ENCODE measurements around the gene ZIC4.

Gene ZIC4

DNA sequence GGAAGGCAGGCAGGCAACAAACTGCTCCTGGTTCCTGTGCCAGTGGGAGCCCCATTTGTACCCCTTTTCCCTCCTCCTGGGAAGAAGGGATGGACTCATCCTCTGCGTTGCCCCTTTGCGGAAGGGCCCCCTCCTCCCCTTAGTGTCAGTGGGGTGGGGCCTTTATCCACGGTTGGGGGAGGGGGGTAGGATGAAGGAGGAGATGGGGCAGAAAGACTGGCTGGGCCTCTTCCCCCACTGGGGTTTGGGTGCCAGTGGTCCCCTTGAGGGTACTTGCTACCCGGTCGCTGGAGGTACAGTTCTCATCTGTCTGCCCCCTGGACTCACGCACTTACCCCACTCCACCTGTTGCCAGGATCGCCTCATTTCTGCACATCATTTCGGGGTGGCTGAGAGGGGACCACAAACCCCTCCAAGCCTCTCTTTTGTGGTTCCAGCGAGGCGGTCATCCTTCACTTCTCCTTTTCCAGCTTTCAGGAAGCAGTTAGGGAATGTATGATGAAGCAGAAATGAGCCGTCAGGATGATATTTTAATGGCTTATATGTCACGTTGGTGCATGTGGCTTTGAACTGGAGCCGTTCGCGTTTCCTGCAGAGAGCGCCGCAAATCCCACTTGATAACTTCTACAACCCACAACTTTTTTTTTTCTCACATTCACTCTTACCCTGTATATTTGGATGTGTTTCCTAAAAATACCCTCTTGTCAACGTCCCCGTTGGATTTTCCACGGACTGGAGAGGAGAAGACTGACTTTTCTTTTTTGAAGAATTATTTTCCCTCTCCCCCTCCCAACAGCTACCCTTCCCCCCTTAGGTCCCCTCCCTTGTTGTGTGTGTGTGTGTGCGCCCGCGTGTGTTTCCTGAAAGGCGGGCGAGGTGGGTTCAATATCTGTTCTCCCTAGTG, at the start of gene ZIC4:
Gene ZIC4 (minus strand): TSS at position 516 of the 904 bp plus-strand sequence. CDS start 3,746 bp downstream, outside the sequence.
- no peak for DNase-seq

GRCh38 chr3:147449669-147450068, 43.3 kb upstream of the ZIC4 start:
- no peak for DNase-seq

DNA sequence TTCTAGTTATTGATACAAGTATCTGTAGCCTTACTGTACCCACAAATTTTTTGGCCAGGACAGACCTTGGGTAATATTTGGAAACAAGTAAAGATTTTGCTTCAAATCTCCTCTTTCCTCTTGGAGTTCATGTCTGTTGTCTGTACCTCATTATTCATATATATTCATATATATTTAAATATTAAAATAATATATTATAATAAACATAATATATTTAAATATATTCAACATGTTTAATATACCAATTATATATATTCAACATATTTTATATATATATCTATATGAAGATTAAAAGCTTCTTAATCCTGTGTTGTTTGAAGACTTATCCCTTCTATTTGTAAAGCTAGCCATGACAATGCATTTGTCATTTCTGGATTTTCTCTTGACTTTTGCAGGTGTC, 40.9 kb upstream of the ZIC4 start:
- DNase-seq = no peak

GRCh38 chr3:147431751-147432150, 25.4 kb upstream of the ZIC4 start:
- DNase-seq = no peak

DNA sequence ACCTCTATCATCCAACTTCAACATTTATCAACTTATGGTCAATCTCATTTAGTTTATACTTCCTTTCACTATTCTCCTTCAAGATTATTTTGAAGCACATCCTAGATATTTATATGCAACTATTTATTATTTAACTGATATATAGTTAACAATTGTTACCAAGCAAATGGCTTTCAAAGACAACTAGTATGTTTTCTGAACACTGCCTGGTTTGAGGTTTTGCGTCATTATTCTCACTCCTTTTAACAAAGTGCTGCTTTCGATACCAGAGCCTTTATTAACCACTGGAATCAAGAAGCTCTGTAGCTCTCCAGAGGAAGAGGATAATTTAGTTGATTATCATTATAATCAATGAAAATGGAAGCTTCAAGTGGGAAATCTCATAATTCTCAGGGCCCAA, 22.4 kb upstream of the ZIC4 start:
- DNase-seq = no peak

DNA sequence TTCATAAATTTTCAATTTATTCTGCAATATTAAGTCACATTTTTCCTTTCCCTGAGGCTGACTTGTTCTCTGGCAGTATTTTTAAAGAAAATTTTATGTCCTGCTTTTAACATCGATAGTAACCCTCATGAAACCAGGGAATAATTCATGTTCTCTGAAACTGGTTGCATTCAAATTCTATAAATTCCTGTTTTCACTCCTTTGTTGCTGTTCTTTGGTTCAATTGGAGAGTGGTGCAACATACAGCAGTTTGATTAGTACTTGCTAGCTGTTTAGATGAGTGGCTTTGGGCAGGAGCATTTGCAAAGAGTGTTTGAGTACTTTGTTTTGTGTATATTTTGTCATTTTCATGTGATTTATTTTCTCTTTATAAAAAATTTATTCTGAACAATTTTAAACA, 22.0 kb upstream of the ZIC4 start:
- no peak for DNase-seq

DNA sequence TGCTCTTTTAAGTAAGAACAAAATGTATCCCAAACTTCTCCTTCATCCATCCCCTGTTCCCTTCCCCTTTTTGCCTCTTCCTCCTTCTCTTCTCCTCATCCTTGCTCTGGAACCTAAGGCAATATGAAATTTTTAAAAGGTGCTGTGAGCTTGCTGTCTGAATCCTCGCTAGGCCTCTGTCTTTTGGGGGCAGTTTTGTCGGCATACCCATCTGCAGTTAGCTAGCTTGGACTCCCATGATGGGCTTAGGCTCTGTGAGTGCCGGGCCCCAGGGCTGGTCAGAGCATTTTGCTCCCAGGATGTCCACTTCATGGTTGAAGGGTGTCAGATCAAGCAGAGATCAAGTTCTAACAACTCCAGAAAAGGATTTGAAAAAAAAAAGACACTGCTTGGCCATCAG, 21.4 kb upstream of the ZIC4 start:
- no peak for DNase-seq

DNA sequence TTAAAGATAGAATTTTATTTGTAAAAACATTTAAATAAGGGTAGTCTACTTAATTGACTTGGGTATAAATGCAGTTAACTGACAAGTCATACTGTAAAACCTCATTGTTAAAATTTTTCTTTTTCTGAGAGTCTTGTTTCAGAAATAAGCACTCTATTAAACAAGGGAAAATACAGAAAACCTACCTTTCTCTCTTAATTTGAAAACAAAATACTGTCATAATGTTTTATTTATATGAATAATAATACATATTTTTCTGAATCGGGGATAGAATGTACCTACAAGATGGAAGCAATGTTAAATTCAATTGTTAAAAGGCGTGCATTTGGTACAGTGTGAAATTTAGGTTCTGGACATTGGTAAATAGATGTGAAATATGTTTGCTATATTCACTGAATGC, 20.6 kb upstream of the ZIC4 start:
- no peak for DNase-seq

- no peak for DNase-seq
Measured at GRCh38 chr3:147425388-147425850, 19.1 kb upstream of the ZIC4 start.

DNA sequence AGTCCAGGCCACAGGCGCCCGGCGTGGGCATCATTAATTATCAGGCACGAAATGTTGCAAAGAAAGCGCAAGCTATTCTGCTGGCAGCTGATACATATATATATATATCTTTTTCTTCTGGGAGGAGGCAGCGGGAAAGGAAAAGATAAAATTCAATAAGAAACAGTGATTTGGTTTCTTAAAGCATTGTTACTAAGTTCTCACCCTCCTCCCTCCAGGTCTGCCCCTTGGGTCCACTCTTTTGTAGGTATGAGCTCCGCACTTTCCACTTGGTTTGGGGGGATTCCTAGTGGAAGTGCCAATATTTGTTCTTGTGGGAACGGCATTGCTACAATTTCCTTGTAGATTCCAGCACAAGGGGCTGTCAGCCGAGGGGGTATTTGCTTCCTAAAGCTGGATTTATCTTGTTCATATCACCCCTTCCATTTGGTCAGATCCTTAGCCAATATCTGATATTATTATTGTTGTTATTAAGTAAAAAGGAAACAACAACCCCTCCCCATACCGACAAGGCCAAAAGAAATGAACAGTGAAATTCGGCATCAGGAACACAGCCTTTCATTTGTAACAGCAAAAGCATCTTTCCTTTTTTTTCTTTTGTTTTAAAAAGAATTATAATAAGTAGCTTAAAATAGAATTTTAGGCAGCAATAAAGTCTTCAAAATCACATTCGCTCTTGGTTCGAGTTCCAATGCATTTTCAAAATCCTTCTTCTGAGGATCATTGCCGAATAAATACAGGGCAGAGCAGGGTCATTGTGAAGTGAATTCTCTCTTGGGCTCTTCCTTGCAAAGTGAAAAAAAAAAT, 18.4 kb upstream of the ZIC4 start:
- DNase-seq = no peak

DNA sequence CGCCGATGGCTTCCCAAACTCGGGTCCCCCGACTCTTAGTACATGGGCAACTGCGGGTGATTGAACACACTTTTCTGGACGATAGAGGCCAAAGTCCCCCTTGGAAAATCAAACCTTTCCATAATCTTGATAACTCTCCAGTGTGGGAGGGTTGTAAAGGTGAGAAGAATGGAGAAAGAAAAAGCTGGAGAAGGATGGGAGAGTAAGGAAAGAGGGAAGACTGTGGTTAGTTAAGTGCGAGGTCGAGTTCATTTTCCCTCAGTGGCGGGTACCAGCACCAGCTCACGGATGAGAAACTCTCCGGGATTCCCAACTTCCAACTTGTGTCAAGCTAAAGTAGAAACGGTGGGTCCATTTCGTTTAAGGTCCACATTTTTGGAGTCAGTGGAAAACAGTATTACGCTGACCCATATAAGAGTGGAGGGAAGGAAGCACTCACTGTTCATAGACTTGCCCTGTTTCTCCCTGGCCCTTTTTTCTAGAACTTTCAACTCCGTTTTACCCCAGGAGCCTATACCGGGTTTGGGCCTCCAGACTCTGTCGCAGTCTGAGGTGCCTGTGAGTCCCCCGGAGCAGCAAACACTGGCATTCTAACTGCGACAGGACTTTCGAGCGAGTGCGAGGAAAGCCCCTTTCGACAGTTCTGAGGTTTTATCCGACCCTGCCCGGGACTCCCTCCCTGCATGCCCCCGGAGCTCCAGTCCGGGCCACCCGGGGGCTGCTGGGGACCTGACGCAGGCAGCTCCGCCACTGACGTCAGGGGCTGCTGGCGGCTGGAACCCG, 17.6 kb upstream of the ZIC4 start:
- DNase-seq = no peak

DNA sequence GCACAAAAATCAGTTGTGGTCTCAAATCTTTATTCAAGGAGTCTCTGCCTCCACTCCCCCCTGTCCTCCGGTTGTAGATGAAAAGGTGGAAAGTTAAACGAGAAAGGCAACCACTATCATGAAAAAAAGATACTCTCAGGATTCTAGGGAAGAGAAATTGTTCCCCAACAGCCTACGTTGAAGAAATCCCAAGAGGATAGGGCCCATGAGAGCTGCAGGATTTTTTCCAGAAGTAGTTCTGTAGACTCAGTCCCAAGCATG, 17.1 kb upstream of the ZIC4 start:
- DNase-seq = no peak

- DNase-seq = no peak
Measured at GRCh38 chr3:147422601-147423536, 16.5 kb upstream of the ZIC4 start.

- DNase-seq = no peak
Measured at GRCh38 chr3:147422196-147422595, 15.9 kb upstream of the ZIC4 start.

DNA sequence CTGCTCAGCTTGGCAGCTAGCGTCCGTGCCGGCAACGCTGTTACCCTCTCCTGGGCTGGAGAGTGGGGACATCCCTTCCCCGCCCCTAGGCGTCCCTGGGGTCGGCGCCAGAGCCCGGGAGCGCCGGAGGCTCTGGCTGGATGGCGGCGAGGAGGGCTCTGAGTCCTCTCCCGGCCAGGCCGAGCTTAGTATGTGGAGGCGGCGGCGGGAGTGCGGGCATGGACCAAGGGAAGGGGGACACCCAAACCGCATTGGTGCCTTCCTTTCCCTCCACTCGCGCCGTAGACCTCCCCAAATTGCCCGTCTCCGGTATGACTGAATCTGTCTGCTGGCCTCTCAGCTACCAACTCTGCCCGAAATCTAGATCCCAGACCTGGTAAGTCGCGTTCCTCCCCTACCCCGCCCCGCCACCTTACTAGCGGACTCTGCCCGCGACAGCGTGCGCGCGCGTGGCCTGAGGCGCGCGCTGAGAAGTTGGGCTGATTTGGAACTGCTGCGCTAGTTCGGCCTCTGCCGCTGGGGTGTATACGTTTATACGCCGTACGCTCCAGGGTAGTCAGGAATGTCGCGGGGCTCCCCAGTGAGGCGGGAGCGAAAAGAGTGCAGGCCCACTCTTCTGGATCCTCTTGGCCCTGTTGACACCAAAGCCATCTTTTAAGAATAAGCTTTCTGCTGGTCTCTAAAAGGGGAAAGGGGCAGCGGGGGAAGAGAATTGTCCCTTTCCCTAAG, 15.0 kb upstream of the ZIC4 start:
- no peak for DNase-seq

GRCh38 chr3:147420353-147421183, 14.2 kb upstream of the ZIC4 start:
- no peak for DNase-seq

- DNase-seq = no peak
Measured at GRCh38 chr3:147419781-147420224, 13.5 kb upstream of the ZIC4 start.

DNA sequence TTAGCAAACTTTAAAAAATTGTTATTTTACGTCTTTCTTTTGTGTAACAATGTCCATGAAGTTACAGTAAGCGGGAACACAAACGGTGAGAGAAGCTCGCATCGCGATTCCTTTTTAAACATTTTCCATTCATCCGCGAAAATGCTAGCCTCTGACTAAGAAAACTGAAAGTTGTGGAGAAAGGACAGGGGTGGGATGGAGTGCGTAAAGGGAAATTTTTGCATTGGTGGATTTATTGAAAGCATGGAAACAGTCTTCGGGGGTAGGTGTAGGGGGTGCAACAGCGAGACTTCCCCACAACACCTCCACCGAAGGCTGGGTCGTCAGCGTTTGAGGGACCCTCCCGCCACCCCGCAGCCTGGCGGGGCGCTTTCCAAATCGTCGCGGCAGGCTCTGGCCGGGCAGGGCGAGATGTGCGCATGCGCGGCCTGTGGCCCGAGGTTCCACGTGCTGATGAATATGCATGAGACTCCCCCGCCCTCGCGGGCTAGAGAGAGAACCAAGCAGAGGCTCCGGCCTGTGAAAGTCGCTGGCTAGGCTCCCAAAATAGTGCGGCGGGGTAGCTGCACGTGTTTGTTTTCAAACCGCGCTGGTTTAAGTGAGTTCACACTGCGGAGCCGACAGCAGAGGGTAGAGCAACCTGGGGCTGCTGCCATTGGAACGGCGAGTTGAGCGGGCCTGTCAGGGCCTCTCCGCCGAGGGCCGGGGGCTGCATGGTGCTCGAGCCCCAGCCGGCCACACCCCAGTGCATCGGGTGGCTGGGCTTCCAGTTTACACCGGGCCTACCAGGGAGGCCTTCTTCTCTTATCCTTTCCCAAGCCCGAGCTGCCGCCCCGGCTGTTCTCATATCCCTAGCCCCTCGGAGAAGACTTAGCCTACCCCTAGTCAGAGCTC, 12.7 kb upstream of the ZIC4 start:
- DNase-seq = no peak

- DNase-seq = no peak
Measured at GRCh38 chr3:147418371-147418781, 12.0 kb upstream of the ZIC4 start.

Data from CD4-positive, alpha-beta T cell treated with Interferon alpha-2 for 1 hour (primary cell).